ENCODE data around the gene SLC25A20. TPM values are rescaled to one million over a fixed set of nuclear protein-coding genes. Genes with fewer than 3 reads are reported as not detected.

SLC25A20 gene
- total RNA-seq, 1 experiment from 2014 or later: 12.2 TPM

GRCh38 chr3:48848816-48849515, 49.7 kb downstream of the SLC25A20 start:
- CTCF ChIA-PET: no interaction called here
- DNase-seq (ENCODE audit: low read depth, low spot score): no peak
- TF ChIP-seq CTCF (IDR thresholded peaks at IDR 0.05): no peak
- no peak for TF ChIP-seq POLR2AphosphoS5 (IDR thresholded peaks at IDR 0.05; ENCODE audit: low read depth, low read length)
- TF ChIP-seq, protein P1, sequence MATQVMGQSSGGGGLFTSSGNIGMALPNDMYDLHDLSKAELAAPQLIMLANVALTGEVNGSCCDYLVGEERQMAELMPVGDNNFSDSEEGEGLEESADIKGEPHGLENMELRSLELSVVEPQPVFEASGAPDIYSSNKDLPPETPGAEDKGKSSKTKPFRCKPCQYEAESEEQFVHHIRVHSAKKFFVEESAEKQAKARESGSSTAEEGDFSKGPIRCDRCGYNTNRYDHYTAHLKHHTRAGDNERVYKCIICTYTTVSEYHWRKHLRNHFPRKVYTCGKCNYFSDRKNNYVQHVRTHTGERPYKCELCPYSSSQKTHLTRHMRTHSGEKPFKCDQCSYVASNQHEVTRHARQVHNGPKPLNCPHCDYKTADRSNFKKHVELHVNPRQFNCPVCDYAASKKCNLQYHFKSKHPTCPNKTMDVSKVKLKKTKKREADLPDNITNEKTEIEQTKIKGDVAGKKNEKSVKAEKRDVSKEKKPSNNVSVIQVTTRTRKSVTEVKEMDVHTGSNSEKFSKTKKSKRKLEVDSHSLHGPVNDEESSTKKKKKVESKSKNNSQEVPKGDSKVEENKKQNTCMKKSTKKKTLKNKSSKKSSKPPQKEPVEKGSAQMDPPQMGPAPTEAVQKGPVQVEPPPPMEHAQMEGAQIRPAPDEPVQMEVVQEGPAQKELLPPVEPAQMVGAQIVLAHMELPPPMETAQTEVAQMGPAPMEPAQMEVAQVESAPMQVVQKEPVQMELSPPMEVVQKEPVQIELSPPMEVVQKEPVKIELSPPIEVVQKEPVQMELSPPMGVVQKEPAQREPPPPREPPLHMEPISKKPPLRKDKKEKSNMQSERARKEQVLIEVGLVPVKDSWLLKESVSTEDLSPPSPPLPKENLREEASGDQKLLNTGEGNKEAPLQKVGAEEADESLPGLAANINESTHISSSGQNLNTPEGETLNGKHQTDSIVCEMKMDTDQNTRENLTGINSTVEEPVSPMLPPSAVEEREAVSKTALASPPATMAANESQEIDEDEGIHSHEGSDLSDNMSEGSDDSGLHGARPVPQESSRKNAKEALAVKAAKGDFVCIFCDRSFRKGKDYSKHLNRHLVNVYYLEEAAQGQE (IDR thresholded peaks at IDR 0.05; ENCODE audit: insufficient read depth in 1 of 2, low read depth in 2 of 2, low read length in 1 of 2): no peak
- H3K27ac ChIP-seq (ENCODE audit: low read length): no peak overlapping the region; the same call in 1 of the 2 replicates
- POLR2A ChIA-PET: no interaction called here
- no peaks in the 10 kb centered on the region for H3K9me3 ChIP-seq (ENCODE audit: control insufficient read depth, insufficient read depth, low read depth, low read length)
- peaks cover 13% of the 10 kb centered on the region; the same call in 1 of the 2 replicates for H3K4me1 ChIP-seq (ENCODE audit: control insufficient read depth, insufficient read depth, low read length)
- H3K27me3 ChIP-seq (ENCODE audit: control insufficient read depth, insufficient read depth, low read length): no peaks in the 10 kb centered on the region
- intact Hi-C loops (cut with micrococcal nuclease; ENCODE audit: unreplicated experiment): no loop called here
- H3K4me3 ChIP-seq (ENCODE audit: low read depth in 2 of 2, low read length in 2 of 2): no peak overlapping the region
- no peaks in the 10 kb centered on the region for H3K36me3 ChIP-seq (ENCODE audit: control insufficient read depth, insufficient read depth, low read length)
- in situ Hi-C loops (cut with HindIII; ENCODE audit: low pct_unique_long_range_greater_than_20kb, low sequenced_read_pairs): no loop called here
- no peak for ATAC-seq
- no TSS peak for BruUV-seq (replicated peaks)

DNA sequence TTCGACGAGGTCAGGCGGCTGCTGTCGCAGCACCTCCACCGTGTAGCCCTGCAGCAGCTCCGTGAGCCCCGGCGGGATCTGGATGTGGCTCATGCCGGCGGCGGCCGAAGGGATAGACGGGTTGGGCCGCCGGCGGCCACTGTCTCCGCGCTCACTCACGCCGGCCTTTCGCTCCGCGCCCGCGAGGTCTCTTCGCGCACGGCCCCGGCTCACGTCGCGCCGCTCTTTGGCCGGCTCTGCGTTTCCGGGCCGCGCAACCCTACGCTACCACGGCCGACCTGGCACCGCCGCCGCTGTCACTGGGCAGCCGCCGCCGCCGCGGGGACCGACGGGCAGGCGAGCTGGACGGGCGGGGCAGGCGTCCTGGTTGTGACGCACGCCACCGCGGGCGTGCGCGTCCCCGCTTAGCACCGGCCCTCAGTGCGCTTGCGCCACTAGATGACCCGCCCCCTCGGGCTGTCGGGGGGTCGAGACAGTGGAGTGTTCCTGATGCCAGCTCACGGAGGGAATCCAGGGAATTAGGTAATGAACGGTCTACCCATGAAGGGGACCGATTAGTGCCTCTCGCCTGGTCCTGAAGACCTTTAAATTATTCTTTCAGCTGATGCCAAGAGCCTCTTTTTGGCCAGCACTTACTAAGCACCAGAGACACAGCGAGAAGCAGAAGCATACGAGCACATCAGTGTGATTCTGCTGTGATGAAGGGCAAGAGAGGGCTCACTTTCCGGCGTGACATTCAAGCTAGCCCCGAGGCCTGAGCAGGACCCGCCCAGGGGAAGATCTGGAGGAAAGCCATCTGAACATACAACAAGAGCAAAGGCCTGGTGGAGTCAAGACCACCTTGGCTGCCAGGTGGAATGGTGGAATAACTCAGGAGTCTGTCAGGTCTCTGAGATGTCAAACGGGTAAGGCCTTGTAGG, 50.9 kb downstream of the SLC25A20 start, which contains the start of gene PRKAR2A:
Gene PRKAR2A, minus strand, starts transcription at position 371 of the 920 bp plus-strand sequence. Its CDS starts 278 bp downstream, at position 93.
- peak within 1 kb of the TSS; percentile 91 for H3K27ac ChIP-seq (ENCODE audit: low read length)
- H3K9me3 ChIP-seq (ENCODE audit: control insufficient read depth, insufficient read depth, low read depth, low read length): no peaks in the 10 kb centered on the region
- BruUV-seq (replicated peaks): TSS peak; percentile 84
- TF ChIP-seq CTCF (IDR thresholded peaks at IDR 0.05) (no peak), TCF7L2 (IDR thresholded peaks at IDR 0.05; ENCODE audit: low read depth, low read length) (no peak), POLR2AphosphoS5 (IDR thresholded peaks at IDR 0.05; ENCODE audit: low read depth, low read length) (peak; percentile 47; the same call in 1 of the 2 replicates), SIN3A (IDR thresholded peaks at IDR 0.05; ENCODE audit: borderline replicate concordance, insufficient read depth, low read depth, low read length) (peak; percentile 80; the same call in 1 of the 2 replicates)
- peak within 1 kb of the TSS; percentile 67 to 76 for H3K4me3 ChIP-seq (ENCODE audit: low read depth in 2 of 2, low read length in 2 of 2)
- peaks cover 13% of the 10 kb centered on the region; the same call in 1 of the 2 replicates for H3K4me1 ChIP-seq (ENCODE audit: control insufficient read depth, insufficient read depth, low read length)
- no peaks in the 10 kb centered on the region for H3K27me3 ChIP-seq (ENCODE audit: control insufficient read depth, insufficient read depth, low read length)
- DNase-seq (ENCODE audit: low read depth, low spot score) (peak; percentile 39), ATAC-seq (peak; percentile 95)
- CTCF ChIA-PET: interaction anchor here (0.7 kb wide), 1 partner anchor 8 kb away, joined by 5 read pairs; no protein-coding TSS in a partner anchor
- intact Hi-C loops (cut with micrococcal nuclease; ENCODE audit: unreplicated experiment): no loop called here
- POLR2A ChIA-PET: interaction anchor here (0.7 kb wide), 1 partner anchor 425 kb away, joined by 4 read pairs; no protein-coding TSS in a partner anchor
- in situ Hi-C loops (cut with HindIII; ENCODE audit: low pct_unique_long_range_greater_than_20kb, low sequenced_read_pairs): no loop called here
- H3K36me3 ChIP-seq (ENCODE audit: control insufficient read depth, insufficient read depth, low read length): no peaks in the 10 kb centered on the region

Data from Panc1 (cell line).